B cell (primary cell): ENCODE results near the gene DEFB129. TPM values are rescaled to one million over a fixed set of nuclear protein-coding genes. Genes with fewer than 3 reads are reported as not detected.

Source experiments
- ATAC-seq: fragments of 200-7000 bp; cut with Tn5 transposase; one replicate; pipeline ENCODE4 v1.10.0; 2021; ENCODE audit warnings: low read depth, mild to moderate bottlenecking, moderate number of reproducible peaks, moderate library complexity
- CTCF ChIA-PET: fragments of 350-600 bp; sonication (Branson Sonifier 250); formaldehyde crosslinking; loops from one replicate; lab custom pipeline; 2021; ENCODE audit warnings: antibody characterized with exemption, inconsistent platforms; lab: Charles Lee
- POLR2A ChIA-PET: fragments of 350-600 bp; sonication (Branson Sonifier 250); formaldehyde crosslinking; loops from one replicate; lab custom pipeline; 2021; ENCODE audit warnings: antibody characterized with exemption; lab: Charles Lee
- DNase-seq: peaks from one replicate; pipeline ENCODE4 v3.0.0; 2013
- H2AFZ ChIP-seq: 2 replicates; pipeline ENCODE4 v1.6.1; 2012; ENCODE audit warnings: mild to moderate bottlenecking, low read depth, low read length; ENCODE audit not compliant: insufficient read depth, poor library complexity, severe bottlenecking
- H3K27ac ChIP-seq, 2 donors: 1 replicate in 1 of 2; 2 replicates in 1 of 2; pipeline ENCODE4 v1.5.1; 2012 to 2013; ENCODE audit warnings: low read length in 2 of 2, mild to moderate bottlenecking in 2 of 2, moderate library complexity in 1 of 2
- H3K27me3 ChIP-seq, 4 experiments: fragments of 200-600 bp in 1 of 4; sonication (generic) in 1 of 4; replicated peaks in 1 of 4; 1 replicate in 2 of 4; 2 replicates in 2 of 4; pipeline versions ENCODE4 v1.6.1 to v1.7.0; 2013 to 2016; ENCODE audit warnings: low read length in 3 of 4, mild to moderate bottlenecking in 2 of 4, mixed read lengths in 1 of 4, moderate library complexity in 1 of 4; ENCODE audit not compliant: insufficient read depth in 4 of 4, control insufficient read depth in 3 of 4; ENCODE audit errors: control extremely low read depth in 1 of 4
- H3K36me3 ChIP-seq, 2 experiments: replicated peaks in 1 of 2; 1 replicate in 1 of 2; 2 replicates in 1 of 2; pipeline versions ENCODE4 v1.6.1 to v1.7.1; 2013; ENCODE audit warnings: low read length in 1 of 2; ENCODE audit not compliant: insufficient read depth in 2 of 2, control insufficient read depth in 1 of 2; ENCODE audit errors: control extremely low read depth in 1 of 2, extremely low read depth in 1 of 2
- H3K4me1 ChIP-seq, 2 donors: fragments of 200-600 bp in 1 of 2; sonication (generic) in 1 of 2; 1 replicate in 1 of 2; 2 replicates in 1 of 2; pipeline versions ENCODE4 v1.5.1 to v1.6.1; 2013 to 2017; ENCODE audit warnings: low read length in 2 of 2; ENCODE audit not compliant: control insufficient read depth in 2 of 2, insufficient read depth in 2 of 2
- H3K4me2 ChIP-seq: replicated peaks from 2 replicates; pipeline ENCODE3; 2012; ENCODE audit warnings: mild to moderate bottlenecking, low read depth, low read length; ENCODE audit not compliant: poor library complexity, severe bottlenecking
- H3K4me3 ChIP-seq, 5 experiments: fragments of 200-600 bp in 1 of 5; sonication (generic) in 1 of 5; 1 replicate in 3 of 5; 2 replicates in 2 of 5; pipeline versions ENCODE4 v1.5.1 to v1.7.0; 2011 to 2016; ENCODE audit warnings: low read length in 4 of 5, mild to moderate bottlenecking in 4 of 5, low read depth in 2 of 5, control low read depth in 1 of 5, moderate library complexity in 1 of 5; ENCODE audit not compliant: insufficient read depth in 1 of 5; ENCODE audit errors: control extremely low read depth in 1 of 5, extremely low read depth in 1 of 5
- H3K79me2 ChIP-seq: fragments of 200-600 bp; sonication (generic); one replicate; pipeline ENCODE4 v1.6.0; 2016; ENCODE audit warnings: low read length; ENCODE audit not compliant: control insufficient read depth, insufficient read depth
- H3K9ac ChIP-seq: fragments of 200-600 bp; sonication (generic); 2 replicates; pipeline ENCODE4 v1.6.1; 2017; ENCODE audit warnings: mild to moderate bottlenecking, low read length, moderate library complexity
- H3K9me3 ChIP-seq, 3 donors: one replicate each; pipeline versions ENCODE4 v1.6.1 to v1.7.1; 2013; ENCODE audit warnings: low read length in 2 of 3; ENCODE audit not compliant: control insufficient read depth in 2 of 3, insufficient read depth in 1 of 3; ENCODE audit errors: control extremely low read depth in 1 of 3
- H4K20me1 ChIP-seq: 2 replicates; pipeline ENCODE4 v1.6.0; 2012; ENCODE audit warnings: mild to moderate bottlenecking, low read length; ENCODE audit not compliant: insufficient read depth, control insufficient read depth, poor library complexity, severe bottlenecking
- H3K27ac Mint-ChIP-seq: one replicate; pipeline ENCODE4 v1.8.0; 2021; ENCODE audit warnings: mixed read lengths
- H3K27me3 Mint-ChIP-seq: one replicate; pipeline ENCODE4 v1.8.0; 2021; ENCODE audit warnings: mixed read lengths
- H3K4me1 Mint-ChIP-seq: one replicate; pipeline ENCODE4 v1.8.0; 2021; ENCODE audit warnings: mixed read lengths
- H3K4me3 Mint-ChIP-seq: one replicate; pipeline ENCODE4 v1.8.0; 2021; ENCODE audit warnings: mixed read lengths
- H3K9me3 Mint-ChIP-seq: one replicate; pipeline ENCODE4 v1.8.0; 2022; ENCODE audit warnings: mixed read lengths; ENCODE audit not compliant: insufficient read depth
- EZH2 ChIP-seq: IDR thresholded peaks from 2 replicates; pipeline ENCODE4 v1.6.1; 2012; ENCODE audit warnings: borderline replicate concordance, low read depth, mild to moderate bottlenecking, moderate library complexity, low read length; ENCODE audit not compliant: insufficient read depth, poor library complexity, severe bottlenecking
- WGBS: methylation state at CpG from one replicate; pipeline ENCODE4 v1.1.5; 2013; ENCODE audit warnings: missing lambda C conversion rate; ENCODE audit not compliant: insufficient coverage; 5-methylcytosine and 5-hydroxymethylcytosine counted together
- intact Hi-C: fragments of 100-400 bp; cut with micrococcal nuclease; formaldehyde crosslinking; loops from one replicate; pipeline ENCODE4 v1.10.0; 2022
- polyA plus RNA-seq: library from polyadenylated mRNA; depleted of rRNA; stranded (reverse); fragments of >200 nt; gene quantifications from 2 replicates; pipeline ENCODE4 v1.2.3, GENCODE V29; 2012
- total RNA-seq, 2 donors: library from RNA; stranded (reverse); fragments of 120-200 nt in 1 of 2; gene quantifications; 1 replicate in 1 of 2; 2 replicates in 1 of 2; pipeline versions ENCODE4 v1.2.3 to v1.2.4, GENCODE V29; 2013 to 2022
- TF ChIP-seq, protein P1 (sequence below): fragments of 200-600 bp; IDR thresholded peaks from one replicate; pipeline ENCODE4 v1.8.0; 2022; ENCODE audit warnings: antibody characterized with exemption, mild to moderate bottlenecking

Gene DEFB129
- total and polyA plus RNA-seq, 2 donors (not counting 1 experiment from before 2014, with no cell fraction given), result not detected

GRCh38 chr20:263701-264100 is 36.6 kb downstream of the DEFB129 start:
- H3K79me2 ChIP-seq, result no peaks in the 10 kb centered on the region
- CTCF ChIA-PET, result interaction anchor here (1.0 to 9.0 kb wide), 4 partner anchors 23 to 66 kb away, joined by 4 to 89 read pairs (median 8); no protein-coding TSS in a partner anchor
- H4K20me1 ChIP-seq, result no peaks in the 10 kb centered on the region
- POLR2A ChIA-PET, result no interaction called here
- no peak overlapping the region for H2AFZ ChIP-seq
- H3K4me1 ChIP-seq, result peaks cover 3 to 8% of the 10 kb centered on the region in 2 donors
- peaks cover 17% of the 10 kb centered on the region for H3K27me3 Mint-ChIP-seq
- H3K9ac ChIP-seq, result no peak overlapping the region
- DNase-seq (no peak), ATAC-seq (no peak)
- WGBS, result 96% methylated on average over 13 of the region's 13 CpGs
- H3K9me3 Mint-ChIP-seq, result no peaks in the 10 kb centered on the region
- peaks cover 0 to 5% (median 1%) of the 10 kb centered on the region in 4 experiments for H3K27me3 ChIP-seq
- H3K4me3 ChIP-seq, result no peak overlapping the region
- H3K4me1 Mint-ChIP-seq, result peaks cover 9% of the 10 kb centered on the region
- H3K27ac ChIP-seq, result no peak overlapping the region
- TF ChIP-seq, protein P1, sequence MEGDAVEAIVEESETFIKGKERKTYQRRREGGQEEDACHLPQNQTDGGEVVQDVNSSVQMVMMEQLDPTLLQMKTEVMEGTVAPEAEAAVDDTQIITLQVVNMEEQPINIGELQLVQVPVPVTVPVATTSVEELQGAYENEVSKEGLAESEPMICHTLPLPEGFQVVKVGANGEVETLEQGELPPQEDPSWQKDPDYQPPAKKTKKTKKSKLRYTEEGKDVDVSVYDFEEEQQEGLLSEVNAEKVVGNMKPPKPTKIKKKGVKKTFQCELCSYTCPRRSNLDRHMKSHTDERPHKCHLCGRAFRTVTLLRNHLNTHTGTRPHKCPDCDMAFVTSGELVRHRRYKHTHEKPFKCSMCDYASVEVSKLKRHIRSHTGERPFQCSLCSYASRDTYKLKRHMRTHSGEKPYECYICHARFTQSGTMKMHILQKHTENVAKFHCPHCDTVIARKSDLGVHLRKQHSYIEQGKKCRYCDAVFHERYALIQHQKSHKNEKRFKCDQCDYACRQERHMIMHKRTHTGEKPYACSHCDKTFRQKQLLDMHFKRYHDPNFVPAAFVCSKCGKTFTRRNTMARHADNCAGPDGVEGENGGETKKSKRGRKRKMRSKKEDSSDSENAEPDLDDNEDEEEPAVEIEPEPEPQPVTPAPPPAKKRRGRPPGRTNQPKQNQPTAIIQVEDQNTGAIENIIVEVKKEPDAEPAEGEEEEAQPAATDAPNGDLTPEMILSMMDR, result no peak
- no peak for TF ChIP-seq EZH2
- H3K4me3 Mint-ChIP-seq, result no peak overlapping the region
- H3K4me2 ChIP-seq, result no peak overlapping the region
- H3K9me3 ChIP-seq, result no peaks in the 10 kb centered on the region
- no peaks in the 10 kb centered on the region for H3K36me3 ChIP-seq
- H3K27ac Mint-ChIP-seq, result no peak overlapping the region
- intact Hi-C loops, result no loop called here
